Measurements from ENCODE around the gene PRKG1.

Gene PRKG1

GRCh38 chr10:51900180-51900579, 825.9 kb downstream of the PRKG1 start:
- H2BK5ac ChIP-seq (ENCODE audit: low read length) = no peak overlapping the region
- no peak overlapping the region for H3K4ac ChIP-seq (ENCODE audit: low read length)
- no peak overlapping the region for H2BK12ac ChIP-seq (ENCODE audit: low read length)
- no peak overlapping the region for H4K91ac ChIP-seq (ENCODE audit: low read depth, low read length, poor library complexity)
- H2AFZ ChIP-seq (ENCODE audit: low read length) = no peak overlapping the region
- no peak overlapping the region for H3K27ac ChIP-seq (replicated peaks; ENCODE audit: low read length)
- no peak overlapping the region for H3K4me3 ChIP-seq (ENCODE audit: low read length in 2 of 2)
- H3K18ac ChIP-seq (ENCODE audit: low read length) = no peak overlapping the region
- H2BK120ac ChIP-seq (ENCODE audit: low read depth, low read length) = no peak overlapping the region
- H3K79me1 ChIP-seq (ENCODE audit: low read depth, low read length) = no peaks in the 10 kb centered on the region
- no CpG with 5 or more reads among the region's 1 CpG for WGBS, 2 donors (ENCODE audit: extremely low coverage in 2 of 2, insufficient read length in 2 of 2, insufficient replicate concordance in 1 of 2)
- H2AK5ac ChIP-seq (ENCODE audit: low read depth, low read length) = no peak overlapping the region
- no peak overlapping the region for H3K23ac ChIP-seq (ENCODE audit: low read depth, low read length, poor library complexity)
- H3K36me3 ChIP-seq (replicated peaks in 1 of 2; ENCODE audit: control insufficient read depth in 2 of 2, insufficient read depth in 2 of 2, low read length in 2 of 2) = no peaks in the 10 kb centered on the region
- no peak for DNase-seq (ENCODE audit: low spot score)
- no peak overlapping the region for H2BK15ac ChIP-seq (ENCODE audit: low read length)
- H3K9me3 ChIP-seq (replicated peaks in 1 of 2; ENCODE audit: control insufficient read depth in 2 of 2, insufficient read depth in 1 of 2, low read depth in 1 of 2, low read length in 2 of 2) = no peaks in the 10 kb centered on the region
- H3K4me2 ChIP-seq (ENCODE audit: insufficient read depth, low read length, poor library complexity, severe bottlenecking) = no peak overlapping the region
- H3K14ac ChIP-seq (ENCODE audit: low read length) = no peak overlapping the region
- no peaks in the 10 kb centered on the region for H3K4me1 ChIP-seq (ENCODE audit: control insufficient read depth in 2 of 2, insufficient read depth in 1 of 2, low read depth in 1 of 2, low read length in 2 of 2)
- no peaks in the 10 kb centered on the region for H3K27me3 ChIP-seq (ENCODE audit: control insufficient read depth in 3 of 3, insufficient read depth in 3 of 3, low read depth in 1 of 3, low read length in 3 of 3)
- H4K8ac ChIP-seq (ENCODE audit: low read depth, low read length) = no peak overlapping the region
- H3K9ac ChIP-seq (ENCODE audit: low read depth, low read length, poor library complexity) = no peak overlapping the region

- H2BK15ac ChIP-seq (ENCODE audit: low read length) = no peak overlapping the region
- peaks cover 0 to 1% of the 10 kb centered on the region in 2 donors for H3K4me1 ChIP-seq (ENCODE audit: control insufficient read depth in 2 of 2, insufficient read depth in 1 of 2, low read depth in 1 of 2, low read length in 2 of 2)
- H3K23ac ChIP-seq (ENCODE audit: low read depth, low read length, poor library complexity) = no peak overlapping the region
- no peak overlapping the region for H3K18ac ChIP-seq (ENCODE audit: low read length)
- H2BK5ac ChIP-seq (ENCODE audit: low read length) = no peak overlapping the region
- no peaks in the 10 kb centered on the region for H3K27me3 ChIP-seq (ENCODE audit: control insufficient read depth in 3 of 3, insufficient read depth in 3 of 3, low read depth in 1 of 3, low read length in 3 of 3)
- no peak overlapping the region for H2BK12ac ChIP-seq (ENCODE audit: low read length)
- no peak overlapping the region for H3K4me3 ChIP-seq (ENCODE audit: low read length in 2 of 2)
- H3K79me1 ChIP-seq (ENCODE audit: low read depth, low read length) = no peaks in the 10 kb centered on the region
- no peaks in the 10 kb centered on the region for H3K9me3 ChIP-seq (replicated peaks in 1 of 2; ENCODE audit: control insufficient read depth in 2 of 2, insufficient read depth in 1 of 2, low read depth in 1 of 2, low read length in 2 of 2)
- no peak overlapping the region for H3K14ac ChIP-seq (ENCODE audit: low read length)
- no peak overlapping the region for H2BK120ac ChIP-seq (ENCODE audit: low read depth, low read length)
- H2AFZ ChIP-seq (ENCODE audit: low read length) = no peak overlapping the region
- no peak overlapping the region for H3K4ac ChIP-seq (ENCODE audit: low read length)
- H3K9ac ChIP-seq (ENCODE audit: low read depth, low read length, poor library complexity) = no peak overlapping the region
- no CpG with 5 or more reads among the region's 1 CpG for WGBS, 2 donors (ENCODE audit: extremely low coverage in 2 of 2, insufficient read length in 2 of 2, insufficient replicate concordance in 1 of 2)
- H2AK5ac ChIP-seq (ENCODE audit: low read depth, low read length) = no peak overlapping the region
- no peak overlapping the region for H3K27ac ChIP-seq (replicated peaks; ENCODE audit: low read length)
- H4K8ac ChIP-seq (ENCODE audit: low read depth, low read length) = no peak overlapping the region
- H3K36me3 ChIP-seq (replicated peaks in 1 of 2; ENCODE audit: control insufficient read depth in 2 of 2, insufficient read depth in 2 of 2, low read length in 2 of 2) = no peaks in the 10 kb centered on the region
- DNase-seq (ENCODE audit: low spot score) = no peak
- H4K91ac ChIP-seq (ENCODE audit: low read depth, low read length, poor library complexity) = no peak overlapping the region
- no peak overlapping the region for H3K4me2 ChIP-seq (ENCODE audit: insufficient read depth, low read length, poor library complexity, severe bottlenecking)
Measured at GRCh38 chr10:51903675-51904074, 829.4 kb downstream of the PRKG1 start.

GRCh38 chr10:51905032-51905431, 830.7 kb downstream of the PRKG1 start:
- DNase-seq (ENCODE audit: low spot score) = no peak
- Histone ChIP-seq H3K79me1 (ENCODE audit: low read depth, low read length) (no peaks in the 10 kb centered on the region), H3K4me1 (ENCODE audit: control insufficient read depth in 2 of 2, insufficient read depth in 1 of 2, low read depth in 1 of 2, low read length in 2 of 2) (peaks cover 0 to 4% of the 10 kb centered on the region in 2 donors), H3K4me2 (ENCODE audit: insufficient read depth, low read length, poor library complexity, severe bottlenecking) (no peak overlapping the region), H3K18ac (ENCODE audit: low read length) (no peak overlapping the region), H2BK12ac (ENCODE audit: low read length) (no peak overlapping the region), H3K27me3 (ENCODE audit: control insufficient read depth in 3 of 3, insufficient read depth in 3 of 3, low read depth in 1 of 3, low read length in 3 of 3) (no peaks in the 10 kb centered on the region), H3K4me3 (ENCODE audit: low read length in 2 of 2) (no peak overlapping the region), H2BK15ac (ENCODE audit: low read length) (no peak overlapping the region), H2BK120ac (ENCODE audit: low read depth, low read length) (no peak overlapping the region), H3K14ac (ENCODE audit: low read length) (no peak overlapping the region), H3K9ac (ENCODE audit: low read depth, low read length, poor library complexity) (no peak overlapping the region), H4K91ac (ENCODE audit: low read depth, low read length, poor library complexity) (no peak overlapping the region), H2BK5ac (ENCODE audit: low read length) (no peak overlapping the region), H4K8ac (ENCODE audit: low read depth, low read length) (no peak overlapping the region), H3K36me3 (replicated peaks in 1 of 2; ENCODE audit: control insufficient read depth in 2 of 2, insufficient read depth in 2 of 2, low read length in 2 of 2) (no peaks in the 10 kb centered on the region), H2AK5ac (ENCODE audit: low read depth, low read length) (no peak overlapping the region), H3K4ac (ENCODE audit: low read length) (no peak overlapping the region), H3K23ac (ENCODE audit: low read depth, low read length, poor library complexity) (no peak overlapping the region), H3K27ac (replicated peaks; ENCODE audit: low read length) (no peak overlapping the region), H2AFZ (ENCODE audit: low read length) (no peak overlapping the region), H3K9me3 (replicated peaks in 1 of 2; ENCODE audit: control insufficient read depth in 2 of 2, insufficient read depth in 1 of 2, low read depth in 1 of 2, low read length in 2 of 2) (no peaks in the 10 kb centered on the region)

GRCh38 chr10:51907361-51907760, 833.1 kb downstream of the PRKG1 start:
- no peaks in the 10 kb centered on the region for H3K36me3 ChIP-seq (replicated peaks in 1 of 2; ENCODE audit: control insufficient read depth in 2 of 2, insufficient read depth in 2 of 2, low read length in 2 of 2)
- H3K4me2 ChIP-seq (ENCODE audit: insufficient read depth, low read length, poor library complexity, severe bottlenecking) = no peak overlapping the region
- no peaks in the 10 kb centered on the region for H3K9me3 ChIP-seq (replicated peaks in 1 of 2; ENCODE audit: control insufficient read depth in 2 of 2, insufficient read depth in 1 of 2, low read depth in 1 of 2, low read length in 2 of 2)
- no peak overlapping the region for H3K18ac ChIP-seq (ENCODE audit: low read length)
- no CpG with 5 or more reads among the region's 2 CpGs for WGBS, 2 donors (ENCODE audit: extremely low coverage in 2 of 2, insufficient read length in 2 of 2, insufficient replicate concordance in 1 of 2)
- no peak overlapping the region for H3K27ac ChIP-seq (replicated peaks; ENCODE audit: low read length)
- DNase-seq (ENCODE audit: low spot score) = no peak
- H2AFZ ChIP-seq (ENCODE audit: low read length) = no peak overlapping the region
- no peak overlapping the region for H2AK5ac ChIP-seq (ENCODE audit: low read depth, low read length)
- H3K4ac ChIP-seq (ENCODE audit: low read length) = no peak overlapping the region
- H2BK12ac ChIP-seq (ENCODE audit: low read length) = no peak overlapping the region
- H3K14ac ChIP-seq (ENCODE audit: low read length) = no peak overlapping the region
- no peak overlapping the region for H2BK5ac ChIP-seq (ENCODE audit: low read length)
- H3K9ac ChIP-seq (ENCODE audit: low read depth, low read length, poor library complexity) = no peak overlapping the region
- no peak overlapping the region for H4K91ac ChIP-seq (ENCODE audit: low read depth, low read length, poor library complexity)
- H4K8ac ChIP-seq (ENCODE audit: low read depth, low read length) = no peak overlapping the region
- peaks cover 0 to 11% of the 10 kb centered on the region in 2 donors for H3K4me1 ChIP-seq (ENCODE audit: control insufficient read depth in 2 of 2, insufficient read depth in 1 of 2, low read depth in 1 of 2, low read length in 2 of 2)
- no peaks in the 10 kb centered on the region for H3K79me1 ChIP-seq (ENCODE audit: low read depth, low read length)
- H2BK120ac ChIP-seq (ENCODE audit: low read depth, low read length) = no peak overlapping the region
- H3K23ac ChIP-seq (ENCODE audit: low read depth, low read length, poor library complexity) = no peak overlapping the region
- no peaks in the 10 kb centered on the region for H3K27me3 ChIP-seq (ENCODE audit: control insufficient read depth in 3 of 3, insufficient read depth in 3 of 3, low read depth in 1 of 3, low read length in 3 of 3)
- H3K4me3 ChIP-seq (ENCODE audit: low read length in 2 of 2) = no peak overlapping the region
- no peak overlapping the region for H2BK15ac ChIP-seq (ENCODE audit: low read length)
